CD4-positive, CD25-positive, alpha-beta regulatory T cell (primary cell): ENCODE measurements around the gene PJA2. TPM values are rescaled to one million over a fixed set of nuclear protein-coding genes. Genes with fewer than 3 reads are reported as not detected.
A peak's percentile ranks its signal among the peaks of the same experiment; 100 is the strongest.

Source experiments
- ATAC-seq, 2 donors: fragments of 150-1000 bp; cut with Tn5 transposase; one replicate each; pipeline ENCODE4 v1.10.0; 2021; ENCODE audit warnings: low read depth in 2 of 2, moderate number of reproducible peaks in 2 of 2, moderate library complexity in 1 of 2
- DNase-seq, 3 donors: peaks; one replicate each; pipeline versions ENCODE4 v3.0.0 to v3.0.0-alpha.2; 2012 to 2022; ENCODE audit warnings: mixed read lengths in 1 of 3
- H3K27ac ChIP-seq: one replicate; pipeline ENCODE4 v1.7.0; 2013; ENCODE audit warnings: mild to moderate bottlenecking, low read length; ENCODE audit not compliant: insufficient read depth, poor library complexity, severe bottlenecking
- H3K27me3 ChIP-seq: one replicate; pipeline ENCODE4 v1.7.0; 2013; ENCODE audit warnings: low read length; ENCODE audit not compliant: control insufficient read depth, insufficient read depth
- H3K36me3 ChIP-seq: one replicate; pipeline ENCODE4 v1.7.0; 2013; ENCODE audit warnings: mild to moderate bottlenecking, low read length, moderate library complexity; ENCODE audit not compliant: control insufficient read depth, insufficient read depth
- H3K4me1 ChIP-seq: 2 replicates; pipeline ENCODE4 v1.7.0; 2013; ENCODE audit warnings: mild to moderate bottlenecking, low read length; ENCODE audit not compliant: insufficient read depth, control insufficient read depth, poor library complexity, severe bottlenecking
- H3K4me3 ChIP-seq: one replicate; pipeline ENCODE4 v1.7.0; 2013; ENCODE audit warnings: low read depth, mild to moderate bottlenecking, low read length, moderate library complexity
- H3K9me3 ChIP-seq, 2 experiments: 1 replicate in 1 of 2; 2 replicates in 1 of 2; pipeline ENCODE4 v1.7.0; 2013; ENCODE audit warnings: low read length in 2 of 2, mild to moderate bottlenecking in 1 of 2, moderate library complexity in 1 of 2; ENCODE audit not compliant: control insufficient read depth in 2 of 2
- H3K27ac Mint-ChIP-seq, 3 donors: one replicate each; pipeline ENCODE4 v1.8.0; 2020 to 2022; ENCODE audit warnings: mild to moderate bottlenecking in 3 of 3, mixed read lengths in 3 of 3, moderate library complexity in 2 of 3
- H3K27me3 Mint-ChIP-seq: one replicate; pipeline ENCODE4 v1.8.0; 2022; ENCODE audit warnings: mild to moderate bottlenecking, mixed read lengths
- H3K36me3 Mint-ChIP-seq: one replicate; pipeline ENCODE4 v1.8.0; 2020; ENCODE audit warnings: mixed read lengths
- H3K4me1 Mint-ChIP-seq, 4 donors: one replicate each; pipeline ENCODE4 v1.8.0; 2020 to 2022; ENCODE audit warnings: mixed read lengths in 4 of 4, mild to moderate bottlenecking in 1 of 4
- H3K4me3 Mint-ChIP-seq, 4 donors: one replicate each; pipeline ENCODE4 v1.8.0; 2020 to 2022; ENCODE audit warnings: mild to moderate bottlenecking in 4 of 4, mixed read lengths in 4 of 4, moderate library complexity in 3 of 4
- H3K9me3 Mint-ChIP-seq, 7 donors: one replicate each; pipeline ENCODE4 v1.8.0; 2020 to 2022; ENCODE audit warnings: mixed read lengths in 7 of 7, mild to moderate bottlenecking in 3 of 7, moderate library complexity in 2 of 7
- polyA plus RNA-seq, 4 donors: library from polyadenylated mRNA; unstranded; fragments of 300-500 nt; fragmentation: Illumina TruSeq; gene quantifications; one replicate each; pipeline ENCODE4 v1.2.3, GENCODE V29; 2021
- total RNA-seq: library from RNA; stranded (reverse); gene quantifications from one replicate; pipeline ENCODE4 v1.2.3, GENCODE V29; 2022

PJA2 gene
- total and polyA plus RNA-seq, 5 donors from 2014 or later: 56.5 to 73.7 (median 63.7) TPM

DNA sequence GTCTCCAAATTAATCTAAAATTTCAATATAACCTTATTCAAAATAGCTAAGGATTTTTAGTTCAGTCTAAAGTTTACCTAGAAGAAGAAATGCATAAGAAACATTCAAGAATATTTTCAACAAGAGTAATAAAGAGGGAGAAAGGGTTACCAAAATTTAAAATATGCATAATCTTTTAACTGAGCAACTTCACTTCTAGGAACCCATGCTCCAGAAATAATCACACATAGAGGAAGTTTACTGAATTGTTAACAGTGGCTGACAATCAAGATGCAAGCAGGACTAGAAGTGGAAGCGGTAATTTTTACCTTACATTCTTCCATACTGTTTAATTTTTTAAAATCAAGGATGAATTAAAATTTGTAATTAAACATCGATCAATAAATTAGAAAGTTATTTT is 1.9 kb downstream of the PJA2 start:
- Mint-ChIP-seq H3K4me1 (peaks cover 32 to 64% (median 50%) of the 10 kb centered on the region in 4 donors), H3K4me3 (peak overlapping the region; percentile 96 to 100 (median 98)), H3K36me3 (peaks cover 15% of the 10 kb centered on the region), H3K27ac (peak overlapping the region; percentile 21 to 100 (median 98)), H3K9me3 (peaks cover 0 to 4% (median 0%) of the 10 kb centered on the region in 7 donors), H3K27me3 (no peaks in the 10 kb centered on the region)
- ATAC-seq: no peak
- Histone ChIP-seq H3K27me3 (no peaks in the 10 kb centered on the region), H3K9me3 (no peaks in the 10 kb centered on the region), H3K27ac (peak overlapping the region; percentile 99), H3K4me3 (peak overlapping the region; percentile 95), H3K4me1 (peaks cover 46% of the 10 kb centered on the region), H3K36me3 (no peaks in the 10 kb centered on the region)
- DNase-seq: peak in 1 of 3 donors; percentile 46

- Histone ChIP-seq H3K4me3 (peak overlapping the region; percentile 95), H3K27ac (no peak overlapping the region), H3K36me3 (no peaks in the 10 kb centered on the region), H3K27me3 (no peaks in the 10 kb centered on the region), H3K4me1 (peaks cover 57% of the 10 kb centered on the region), H3K9me3 (no peaks in the 10 kb centered on the region)
- Mint-ChIP-seq H3K27ac (peak overlapping the region; percentile 1 to 76 (median 7)), H3K4me3 (peak overlapping the region; percentile 47 to 98 (median 70)), H3K4me1 (peaks cover 44 to 73% (median 61%) of the 10 kb centered on the region in 4 donors), H3K36me3 (peaks cover 18% of the 10 kb centered on the region), H3K27me3 (no peaks in the 10 kb centered on the region), H3K9me3 (peaks cover 0 to 4% (median 0%) of the 10 kb centered on the region in 7 donors)
- ATAC-seq (no peak), DNase-seq (no peak)
Observed at GRCh38 chr5:109406719-109407118, 3.1 kb downstream of the PJA2 start.

DNA sequence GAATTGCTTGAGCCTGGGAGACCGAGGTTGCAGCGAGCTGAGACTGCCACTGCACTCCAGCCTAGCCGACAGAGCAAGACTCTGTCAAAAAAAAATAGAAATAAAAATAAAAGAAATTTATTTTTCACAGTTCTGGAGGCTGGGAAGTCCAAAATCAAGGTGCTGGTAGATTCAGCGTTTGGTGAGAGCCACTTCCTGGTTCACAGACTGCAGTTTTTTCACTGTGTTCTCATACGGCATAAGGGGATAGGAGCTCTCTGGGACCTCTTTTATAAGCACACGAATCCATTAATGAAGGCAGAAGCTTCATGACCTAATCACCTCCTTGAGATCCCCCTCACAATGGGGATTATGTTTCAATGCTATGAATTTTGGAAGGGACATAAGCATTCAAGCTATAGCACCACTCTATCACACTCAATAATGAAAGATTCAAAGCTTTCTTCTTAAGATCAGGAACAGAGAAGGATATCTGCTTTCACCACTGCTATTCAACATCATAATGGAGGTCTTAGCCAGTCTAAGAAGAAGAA is 5.3 kb downstream of the PJA2 start:
- Histone ChIP-seq H3K4me3 (peak overlapping the region; percentile 16), H3K36me3 (no peaks in the 10 kb centered on the region), H3K27ac (no peak overlapping the region), H3K9me3 (no peaks in the 10 kb centered on the region), H3K27me3 (no peaks in the 10 kb centered on the region), H3K4me1 (peaks cover 58% of the 10 kb centered on the region)
- DNase-seq: no peak
- H3K4me1 Mint-ChIP-seq: peaks cover 51 to 83% (median 63%) of the 10 kb centered on the region in 4 donors
- H3K36me3 Mint-ChIP-seq: peaks cover 29% of the 10 kb centered on the region
- no peak for ATAC-seq
- H3K27me3 Mint-ChIP-seq: no peaks in the 10 kb centered on the region
- peak overlapping the region; percentile 7 to 98 (median 42) for H3K4me3 Mint-ChIP-seq
- H3K27ac Mint-ChIP-seq: peak overlapping the region in 1 of 3 donors; percentile 80
- peaks cover 0 to 4% (median 0%) of the 10 kb centered on the region in 7 donors for H3K9me3 Mint-ChIP-seq

DNA sequence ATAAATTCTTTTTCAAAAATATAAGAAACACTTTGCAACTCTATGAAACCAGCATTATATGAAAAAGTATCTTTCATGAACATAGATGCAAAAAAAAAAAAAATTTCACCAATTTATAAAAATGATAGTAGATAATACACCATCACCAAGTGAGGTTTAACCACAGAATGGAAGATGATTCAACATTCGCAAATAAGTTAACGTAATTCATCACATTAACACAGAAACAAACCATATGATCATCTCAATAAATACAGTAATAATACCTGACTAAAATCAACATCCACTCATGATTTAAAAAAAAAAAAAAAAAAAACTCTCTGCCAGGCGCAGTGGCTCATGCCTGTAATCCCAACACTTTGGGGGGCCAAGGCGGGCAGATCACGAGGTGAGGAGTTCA is 6.3 kb downstream of the PJA2 start:
- Mint-ChIP-seq H3K4me3 (peak overlapping the region; percentile 45 to 77 (median 53)), H3K27me3 (no peaks in the 10 kb centered on the region), H3K36me3 (peaks cover 26% of the 10 kb centered on the region), H3K4me1 (peaks cover 53 to 93% (median 64%) of the 10 kb centered on the region in 4 donors), H3K27ac (no peak overlapping the region), H3K9me3 (peaks cover 0 to 4% (median 0%) of the 10 kb centered on the region in 7 donors)
- ATAC-seq: no peak
- H3K36me3 ChIP-seq: no peaks in the 10 kb centered on the region
- peak overlapping the region; percentile 62 for H3K4me3 ChIP-seq
- no peak for DNase-seq
- no peaks in the 10 kb centered on the region for H3K27me3 ChIP-seq
- H3K4me1 ChIP-seq: peaks cover 61% of the 10 kb centered on the region
- H3K9me3 ChIP-seq: no peaks in the 10 kb centered on the region
- no peak overlapping the region for H3K27ac ChIP-seq

GRCh38 chr5:109399092-109399759 is 10.5 kb downstream of the PJA2 start:
- Histone ChIP-seq H3K9me3 (no peaks in the 10 kb centered on the region), H3K4me3 (no peak overlapping the region), H3K27ac (no peak overlapping the region), H3K27me3 (no peaks in the 10 kb centered on the region), H3K4me1 (peaks cover 54% of the 10 kb centered on the region), H3K36me3 (no peaks in the 10 kb centered on the region)
- Mint-ChIP-seq H3K36me3 (peaks cover 26% of the 10 kb centered on the region), H3K27ac (peak overlapping the region in 1 of 3 donors; percentile 42), H3K27me3 (no peaks in the 10 kb centered on the region), H3K4me3 (peak overlapping the region in 3 of 4 donors; percentile 4 to 70 (median 53)), H3K4me1 (peaks cover 42 to 92% (median 61%) of the 10 kb centered on the region in 4 donors), H3K9me3 (peaks cover 0 to 4% (median 0%) of the 10 kb centered on the region in 7 donors)
- DNase-seq (no peak), ATAC-seq (no peak)

GRCh38 chr5:109396965-109397364 is 12.8 kb downstream of the PJA2 start:
- no peak for ATAC-seq
- H3K4me1 ChIP-seq: peaks cover 34% of the 10 kb centered on the region

GRCh38 chr5:109394806-109395205 is 15.0 kb downstream of the PJA2 start:
- no peaks in the 10 kb centered on the region for H3K27me3 Mint-ChIP-seq
- Histone ChIP-seq H3K4me3 (peak overlapping the region; percentile 7), H3K36me3 (no peaks in the 10 kb centered on the region), H3K27ac (no peak overlapping the region), H3K27me3 (no peaks in the 10 kb centered on the region), H3K4me1 (peaks cover 26% of the 10 kb centered on the region), H3K9me3 (no peaks in the 10 kb centered on the region)
- H3K9me3 Mint-ChIP-seq: peaks cover 0 to 1% (median 0%) of the 10 kb centered on the region in 7 donors
- H3K4me1 Mint-ChIP-seq: peaks cover 44 to 93% (median 71%) of the 10 kb centered on the region in 4 donors
- H3K27ac Mint-ChIP-seq: no peak overlapping the region
- ATAC-seq (no peak), DNase-seq (no peak)
- peak overlapping the region in 2 of 4 donors; percentile 31 to 44 for H3K4me3 Mint-ChIP-seq
- peaks cover 35% of the 10 kb centered on the region for H3K36me3 Mint-ChIP-seq

More at GRCh38 chr5:109396965-109397364, 12.8 kb downstream of the PJA2 start:
- Mint-ChIP-seq H3K27ac (no peak overlapping the region), H3K27me3 (no peaks in the 10 kb centered on the region), H3K36me3 (peaks cover 30% of the 10 kb centered on the region), H3K4me1 (peaks cover 32 to 92% (median 63%) of the 10 kb centered on the region in 4 donors), H3K9me3 (peaks cover 0 to 1% (median 0%) of the 10 kb centered on the region in 7 donors), H3K4me3 (no peak overlapping the region)
- Histone ChIP-seq H3K9me3 (no peaks in the 10 kb centered on the region), H3K27ac (no peak overlapping the region), H3K27me3 (no peaks in the 10 kb centered on the region), H3K4me3 (no peak overlapping the region), H3K36me3 (no peaks in the 10 kb centered on the region)
- DNase-seq: no peak
